ENCODE data around the gene MT1A.

- TF ChIP-seq, protein P1, sequence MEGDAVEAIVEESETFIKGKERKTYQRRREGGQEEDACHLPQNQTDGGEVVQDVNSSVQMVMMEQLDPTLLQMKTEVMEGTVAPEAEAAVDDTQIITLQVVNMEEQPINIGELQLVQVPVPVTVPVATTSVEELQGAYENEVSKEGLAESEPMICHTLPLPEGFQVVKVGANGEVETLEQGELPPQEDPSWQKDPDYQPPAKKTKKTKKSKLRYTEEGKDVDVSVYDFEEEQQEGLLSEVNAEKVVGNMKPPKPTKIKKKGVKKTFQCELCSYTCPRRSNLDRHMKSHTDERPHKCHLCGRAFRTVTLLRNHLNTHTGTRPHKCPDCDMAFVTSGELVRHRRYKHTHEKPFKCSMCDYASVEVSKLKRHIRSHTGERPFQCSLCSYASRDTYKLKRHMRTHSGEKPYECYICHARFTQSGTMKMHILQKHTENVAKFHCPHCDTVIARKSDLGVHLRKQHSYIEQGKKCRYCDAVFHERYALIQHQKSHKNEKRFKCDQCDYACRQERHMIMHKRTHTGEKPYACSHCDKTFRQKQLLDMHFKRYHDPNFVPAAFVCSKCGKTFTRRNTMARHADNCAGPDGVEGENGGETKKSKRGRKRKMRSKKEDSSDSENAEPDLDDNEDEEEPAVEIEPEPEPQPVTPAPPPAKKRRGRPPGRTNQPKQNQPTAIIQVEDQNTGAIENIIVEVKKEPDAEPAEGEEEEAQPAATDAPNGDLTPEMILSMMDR (IDR thresholded peaks at IDR 0.05; ENCODE audit: insufficient read depth, low read length): no peak
- TF ChIP-seq, protein P2, sequence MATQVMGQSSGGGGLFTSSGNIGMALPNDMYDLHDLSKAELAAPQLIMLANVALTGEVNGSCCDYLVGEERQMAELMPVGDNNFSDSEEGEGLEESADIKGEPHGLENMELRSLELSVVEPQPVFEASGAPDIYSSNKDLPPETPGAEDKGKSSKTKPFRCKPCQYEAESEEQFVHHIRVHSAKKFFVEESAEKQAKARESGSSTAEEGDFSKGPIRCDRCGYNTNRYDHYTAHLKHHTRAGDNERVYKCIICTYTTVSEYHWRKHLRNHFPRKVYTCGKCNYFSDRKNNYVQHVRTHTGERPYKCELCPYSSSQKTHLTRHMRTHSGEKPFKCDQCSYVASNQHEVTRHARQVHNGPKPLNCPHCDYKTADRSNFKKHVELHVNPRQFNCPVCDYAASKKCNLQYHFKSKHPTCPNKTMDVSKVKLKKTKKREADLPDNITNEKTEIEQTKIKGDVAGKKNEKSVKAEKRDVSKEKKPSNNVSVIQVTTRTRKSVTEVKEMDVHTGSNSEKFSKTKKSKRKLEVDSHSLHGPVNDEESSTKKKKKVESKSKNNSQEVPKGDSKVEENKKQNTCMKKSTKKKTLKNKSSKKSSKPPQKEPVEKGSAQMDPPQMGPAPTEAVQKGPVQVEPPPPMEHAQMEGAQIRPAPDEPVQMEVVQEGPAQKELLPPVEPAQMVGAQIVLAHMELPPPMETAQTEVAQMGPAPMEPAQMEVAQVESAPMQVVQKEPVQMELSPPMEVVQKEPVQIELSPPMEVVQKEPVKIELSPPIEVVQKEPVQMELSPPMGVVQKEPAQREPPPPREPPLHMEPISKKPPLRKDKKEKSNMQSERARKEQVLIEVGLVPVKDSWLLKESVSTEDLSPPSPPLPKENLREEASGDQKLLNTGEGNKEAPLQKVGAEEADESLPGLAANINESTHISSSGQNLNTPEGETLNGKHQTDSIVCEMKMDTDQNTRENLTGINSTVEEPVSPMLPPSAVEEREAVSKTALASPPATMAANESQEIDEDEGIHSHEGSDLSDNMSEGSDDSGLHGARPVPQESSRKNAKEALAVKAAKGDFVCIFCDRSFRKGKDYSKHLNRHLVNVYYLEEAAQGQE (IDR thresholded peaks at IDR 0.05; ENCODE audit: insufficient replicate concordance, low read depth): no peak
- TF ChIP-seq POLR2AphosphoS5 (IDR thresholded peaks at IDR 0.05; ENCODE audit: low read depth): no peak
These were observed 31.3 kb upstream of the MT1A start for GRCh38 chr16:56607109-56607618.
